NCI-H524 treated with DMSO at 0.1 percent for 48 hours (cell line): ENCODE results near the gene LCNL1.

Experiments
- DNase-seq: peaks from one replicate; lab custom pipeline; 2025; lab: John Stamatoyannopoulos, UW

Gene LCNL1

GRCh38 chr9:137011907-137012675 is 29.3 kb downstream of the LCNL1 start:
- DNase-seq, result no peak

GRCh38 chr9:137012694-137013570 is 30.1 kb downstream of the LCNL1 start:
- DNase-seq, result no peak

GRCh38 chr9:137013571-137013940 is 30.8 kb downstream of the LCNL1 start:
- no peak for DNase-seq

- DNase-seq, result no peak
These were observed 31.4 kb downstream of the LCNL1 start for GRCh38 chr9:137014166-137014565.

- no peak for DNase-seq
These were observed 32.2 kb downstream of the LCNL1 start for GRCh38 chr9:137014776-137015539.

- no peak for DNase-seq
These were observed 32.7 kb downstream of the LCNL1 start for GRCh38 chr9:137015540-137015930.

GRCh38 chr9:137015976-137016375 is 33.2 kb downstream of the LCNL1 start:
- no peak for DNase-seq

GRCh38 chr9:137016436-137016835 is 33.6 kb downstream of the LCNL1 start:
- DNase-seq, result no peak

GRCh38 chr9:137017071-137017470 is 34.3 kb downstream of the LCNL1 start:
- DNase-seq, result no peak

GRCh38 chr9:137017791-137018497 is 35.2 kb downstream of the LCNL1 start:
- DNase-seq, result no peak

- no peak for DNase-seq
These were observed 36.2 kb downstream of the LCNL1 start for GRCh38 chr9:137018761-137019559.

- DNase-seq, result no peak
These were observed 37.3 kb downstream of the LCNL1 start for GRCh38 chr9:137019891-137020683.

GRCh38 chr9:137020771-137021567 is 38.2 kb downstream of the LCNL1 start:
- no peak for DNase-seq

- no peak for DNase-seq
These were observed 38.8 kb downstream of the LCNL1 start for GRCh38 chr9:137021568-137021978.

- no peak for DNase-seq
These were observed 39.3 kb downstream of the LCNL1 start for GRCh38 chr9:137021979-137022661.

- DNase-seq, result no peak
These were observed 39.8 kb downstream of the LCNL1 start for GRCh38 chr9:137022662-137023008.

GRCh38 chr9:137023157-137023556 is 40.4 kb downstream of the LCNL1 start:
- no peak for DNase-seq

GRCh38 chr9:137023583-137023991 is 40.8 kb downstream of the LCNL1 start:
- no peak for DNase-seq

GRCh38 chr9:137025517-137025966 is 42.7 kb downstream of the LCNL1 start:
- peak; percentile 24 for DNase-seq
